Motor neuron (in vitro differentiated cells): ENCODE results near the gene TNRC18. TPM values are rescaled to one million over a fixed set of nuclear protein-coding genes. Genes with fewer than 3 reads are reported as not detected.
A peak's percentile ranks its signal among the peaks of the same experiment; 100 is the strongest.
"Not testable (repeated sequence)": the region's sequence is repeated elsewhere in the genome, so short reads cannot be mapped to it uniquely, and the experiment has no call there.

Source experiments
- ATAC-seq, 8 experiments: fragments of 200-7000 bp; cut with Tn5 transposase; replicated peaks in 6 of 8; 2 replicates each; pipeline ENCODE4 v1.8.0; 2021; ENCODE audit warnings: mild to moderate bottlenecking in 8 of 8, moderate library complexity in 8 of 8
- H3K27ac ChIP-seq, 2 donors: fragments of 250-450 bp; sonication (Bioruptor Pico); 2 replicates each; pipeline ENCODE4 v1.9.0; 2021; ENCODE audit warnings: antibody characterized with exemption in 2 of 2, mild to moderate bottlenecking in 2 of 2, moderate library complexity in 1 of 2
- H3K4me1 ChIP-seq, 2 donors: fragments of 250-450 bp; sonication (Bioruptor Pico); replicated peaks in 1 of 2; 2 replicates each; pipeline ENCODE4 v1.6.1; 2021; ENCODE audit warnings: antibody characterized with exemption in 2 of 2, mild to moderate bottlenecking in 2 of 2, moderate library complexity in 1 of 2
- H3K4me3 ChIP-seq, 5 donors: fragments of 250-450 bp; sonication (Bioruptor Pico); 2 replicates each; pipeline ENCODE4 v1.9.0; 2021; ENCODE audit warnings: antibody characterized with exemption in 5 of 5, mild to moderate bottlenecking in 5 of 5, moderate library complexity in 4 of 5
- WGBS, 10 experiments: fragments of 450-650 bp; shearing (Covaris generic); methylation state at CpG; one replicate each; pipeline ENCODE4 v1.0.0; 2022; 5-methylcytosine and 5-hydroxymethylcytosine counted together
- in situ Hi-C, 9 experiments: fragments of 400-800 bp; cut with MboI; loops; one replicate each; pipeline ENCODE4 v1.15.0; 2021; ENCODE audit warnings: low sequenced_read_pairs in 9 of 9, low pct_unique_long_range_greater_than_20kb in 2 of 9; ENCODE audit not compliant: unreplicated experiment in 9 of 9
- total RNA-seq, 8 experiments: library from RNA; unstranded; fragments of 300-600 nt; gene quantifications; 2 replicates each; pipeline versions ENCODE4 v1.2.3 to v1.2.4, GENCODE V29; 2022

The TNRC18 gene
- total RNA-seq, result 100 to 1,000 TPM in 1 of 8 experiments, 10 to 100 TPM in 7; 12.1 to 127 (median 45.8) TPM

- peak in 7 of 8 experiments; percentile 0 to 26 (median 2) for ATAC-seq
Observed at GRCh38 chr7:5423306-5423975, at the start of gene TNRC18. TSS of gene TNRC18 (minus strand) at chr7:5423834. CDS start at chr7:5421246, 2,588 bp downstream.

GRCh38 chr7:5472432-5473315 lies 49.0 kb upstream of the TNRC18 start:
- ATAC-seq, result peak in 1 of 8 experiments; percentile 15
- H3K4me1 ChIP-seq, result peaks cover 2 to 3% of the 10 kb centered on the region in 2 donors
- in situ Hi-C loops, result loop anchor here in 4 of 9 experiments (25.0 kb wide), 1 partner anchor 235 kb away; no protein-coding TSS in a partner anchor
- no peak overlapping the region for H3K4me3 ChIP-seq
- H3K27ac ChIP-seq, result no peak overlapping the region
- 89 to 100% (median 100%) methylated on average over 1 to 6 of the region's 20 CpGs; no CpG with 5 or more reads in 1 of the 10 experiments for WGBS, 10 experiments

More at GRCh38 chr7:5423306-5423975, at the start of gene TNRC18:
- in situ Hi-C loops, result no loop called here
- H3K4me1 ChIP-seq, result peaks cover 2 to 3% of the 10 kb centered on the region in 2 donors
- H3K4me3 ChIP-seq, result peak within 1 kb of the TSS; percentile 72 to 88 (median 78)
- WGBS, 10 experiments, result no CpG with 5 or more reads among the region's 67 CpGs
- H3K27ac ChIP-seq, result peak within 1 kb of the TSS; percentile 98 to 99

GRCh38 chr7:5471623-5472022 lies 48.0 kb upstream of the TNRC18 start:
- ATAC-seq, H3K4me3 ChIP-seq, H3K27ac ChIP-seq, H3K4me1 ChIP-seq: not testable (repeated sequence)
- in situ Hi-C loops, result loop anchor here in 4 of 9 experiments (25.0 kb wide), 1 partner anchor 234 kb away; no protein-coding TSS in a partner anchor
- WGBS, 10 experiments, result 87 to 100% (median 97%) methylated on average over 1 to 5 of the region's 14 CpGs; no CpG with 5 or more reads in 6 of the 10 experiments

- in situ Hi-C loops, result loop anchor here in 4 of 9 experiments (25.0 kb wide), 1 partner anchor 234 kb away; no protein-coding TSS in a partner anchor
- ATAC-seq, result peak in 4 of 8 experiments; percentile 29 to 38 (median 34)
- Histone ChIP-seq H3K4me3 (no peak overlapping the region), H3K4me1 (peaks cover 0 to 3% of the 10 kb centered on the region in 2 donors), H3K27ac (peak overlapping the region in 1 of 2 donors; percentile 35)
- WGBS, 10 experiments, result 20 to 80% methylated on average over 1 to 2 of the region's 22 CpGs; no CpG with 5 or more reads in 8 of the 10 experiments
Observed at GRCh38 chr7:5470816-5471215, 47.2 kb upstream of the TNRC18 start.

GRCh38 chr7:5470167-5470532 lies 46.5 kb upstream of the TNRC18 start:
- peak in 4 of 8 experiments; percentile 20 to 28 (median 24) for ATAC-seq
- no CpG with 5 or more reads among the region's 15 CpGs for WGBS, 10 experiments

GRCh38 chr7:5469375-5470166 lies 45.9 kb upstream of the TNRC18 start:
- WGBS, 10 experiments, result 78 to 100% (median 92%) methylated on average over 1 to 17 of the region's 32 CpGs; no CpG with 5 or more reads in 1 of the 10 experiments
- in situ Hi-C loops, result loop anchor here in 4 of 9 experiments (25.0 kb wide), 1 partner anchor 232 kb away; no protein-coding TSS in a partner anchor
- peak in 1 of 8 experiments; percentile 8 for ATAC-seq
- Histone ChIP-seq H3K27ac (no peak overlapping the region), H3K4me1 (peaks cover 0 to 3% of the 10 kb centered on the region in 2 donors), H3K4me3 (no peak overlapping the region)

More at GRCh38 chr7:5470167-5470532, 46.5 kb upstream of the TNRC18 start:
- H3K4me1 ChIP-seq, result peaks cover 0 to 3% of the 10 kb centered on the region in 2 donors
- H3K4me3 ChIP-seq, result no peak overlapping the region
- no peak overlapping the region for H3K27ac ChIP-seq
- in situ Hi-C loops, result loop anchor here in 4 of 9 experiments (25.0 kb wide), 1 partner anchor 233 kb away; no protein-coding TSS in a partner anchor

GRCh38 chr7:5467645-5468044 lies 44.0 kb upstream of the TNRC18 start:
- in situ Hi-C loops, result loop anchor here in 4 of 9 experiments (25.0 kb wide), 1 partner anchor 230 kb away; no protein-coding TSS in a partner anchor
- H3K4me3 ChIP-seq, result no peak overlapping the region
- peak in 5 of 8 experiments; percentile 24 to 78 (median 53) for ATAC-seq
- H3K4me1 ChIP-seq, result peaks cover 0 to 3% of the 10 kb centered on the region in 2 donors
- H3K27ac ChIP-seq, result no peak overlapping the region
- 73 to 100% (median 90%) methylated on average over 1 to 3 of the region's 9 CpGs; no CpG with 5 or more reads in 3 of the 10 experiments for WGBS, 10 experiments

GRCh38 chr7:5466551-5466950 lies 42.9 kb upstream of the TNRC18 start:
- H3K4me3 ChIP-seq, result no peak overlapping the region
- 60 to 100% (median 100%) methylated on average over 1 to 14 of the region's 14 CpGs; no CpG with 5 or more reads in 5 of the 10 experiments for WGBS, 10 experiments
- in situ Hi-C loops, result loop anchor here in 4 of 9 experiments (25.0 kb wide), 1 partner anchor 229 kb away; no protein-coding TSS in a partner anchor
- H3K4me1 ChIP-seq, result peaks cover 0 to 3% of the 10 kb centered on the region in 2 donors
- H3K27ac ChIP-seq, result no peak overlapping the region
- no peak for ATAC-seq

- no peak for ATAC-seq
- in situ Hi-C loops, result loop anchor here in 4 of 9 experiments (25.0 kb wide), 1 partner anchor 226 kb away; no protein-coding TSS in a partner anchor
- WGBS, 10 experiments, result 71 to 100% (median 84%) methylated on average over 1 to 2 of the region's 3 CpGs; no CpG with 5 or more reads in 4 of the 10 experiments
- Histone ChIP-seq H3K27ac (no peak overlapping the region), H3K4me1 (peaks cover 0 to 3% of the 10 kb centered on the region in 2 donors), H3K4me3 (no peak overlapping the region)
Observed at GRCh38 chr7:5463031-5463430, 39.4 kb upstream of the TNRC18 start.

- 80 to 100% (median 85%) methylated on average over 1 to 8 of the region's 10 CpGs; no CpG with 5 or more reads in 4 of the 10 experiments for WGBS, 10 experiments
- H3K4me3 ChIP-seq, result no peak overlapping the region
- no peaks in the 10 kb centered on the region for H3K4me1 ChIP-seq
- in situ Hi-C loops, result loop anchor here in 4 of 9 experiments (25.0 kb wide), 1 partner anchor 225 kb away; no protein-coding TSS in a partner anchor
- ATAC-seq, result peak in 1 of 8 experiments; percentile 40
- H3K27ac ChIP-seq, result no peak overlapping the region
Observed at GRCh38 chr7:5462216-5462615, 38.6 kb upstream of the TNRC18 start.

- in situ Hi-C loops, result loop anchor here in 4 of 9 experiments (25.0 kb wide), 1 partner anchor 222 kb away; no protein-coding TSS in a partner anchor
- WGBS, 10 experiments, result 61 to 100% (median 96%) methylated on average over 1 to 5 of the region's 9 CpGs; no CpG with 5 or more reads in 6 of the 10 experiments
Observed at GRCh38 chr7:5458921-5459480, 35.4 kb upstream of the TNRC18 start.

More at GRCh38 chr7:5458921-5459480, 35.4 kb upstream of the TNRC18 start:
- no peaks in the 10 kb centered on the region for H3K4me1 ChIP-seq
- no peak overlapping the region for H3K27ac ChIP-seq
- ATAC-seq, result no peak
- no peak overlapping the region for H3K4me3 ChIP-seq
